ENCODE measurements around the gene VWA5B1.

- TF ChIP-seq CTCF (IDR thresholded peaks at IDR 0.05; ENCODE audit: insufficient read depth, low read length) (no peak), GABPA (IDR thresholded peaks at IDR 0.05; ENCODE audit: low read depth) (no peak)
Measured at GRCh38 chr1:20382711-20383110, 92.0 kb downstream of the VWA5B1 start.

Measured in HL-60 (cell line).